Measurements from ENCODE around the gene IZUMO2. TPM values are rescaled to one million over a fixed set of nuclear protein-coding genes. Genes with fewer than 3 reads are reported as not detected.
"Not testable (repeated sequence)": the region's sequence is repeated elsewhere in the genome, so short reads cannot be mapped to it uniquely, and the experiment has no call there.

IZUMO2 gene
- total RNA-seq, 1 donor from 2014 or later: not detected

- H3K4me1 Mint-ChIP-seq (ENCODE audit: low read depth); intact Hi-C loops (cut with micrococcal nuclease); H3K9me3 Mint-ChIP-seq; H3K36me3 Mint-ChIP-seq (ENCODE audit: low read depth); H3K27me3 Mint-ChIP-seq (ENCODE audit: insufficient read depth); H3K4me3 Mint-ChIP-seq; DNase-seq (ENCODE audit: low spot score); H3K27ac Mint-ChIP-seq: not testable (repeated sequence)
Observed at GRCh38 chr19:50141921-50142320, 21.2 kb downstream of the IZUMO2 start.

- DNase-seq (ENCODE audit: low spot score); H3K4me3 Mint-ChIP-seq; H3K36me3 Mint-ChIP-seq (ENCODE audit: low read depth); intact Hi-C loops (cut with micrococcal nuclease); H3K9me3 Mint-ChIP-seq; H3K27ac Mint-ChIP-seq; H3K27me3 Mint-ChIP-seq (ENCODE audit: insufficient read depth); H3K4me1 Mint-ChIP-seq (ENCODE audit: low read depth): not testable (repeated sequence)
Observed at GRCh38 chr19:50140118-50140845, 22.8 kb downstream of the IZUMO2 start.

- H3K27me3 Mint-ChIP-seq (ENCODE audit: insufficient read depth); intact Hi-C loops (cut with micrococcal nuclease); H3K9me3 Mint-ChIP-seq; H3K27ac Mint-ChIP-seq; H3K36me3 Mint-ChIP-seq (ENCODE audit: low read depth); DNase-seq (ENCODE audit: low spot score); H3K4me1 Mint-ChIP-seq (ENCODE audit: low read depth); H3K4me3 Mint-ChIP-seq: not testable (repeated sequence)
Observed at GRCh38 chr19:50136603-50137365, 26.3 kb downstream of the IZUMO2 start.

- intact Hi-C loops (cut with micrococcal nuclease); H3K27me3 Mint-ChIP-seq (ENCODE audit: insufficient read depth); H3K4me3 Mint-ChIP-seq; DNase-seq (ENCODE audit: low spot score); H3K27ac Mint-ChIP-seq; H3K9me3 Mint-ChIP-seq; H3K4me1 Mint-ChIP-seq (ENCODE audit: low read depth); H3K36me3 Mint-ChIP-seq (ENCODE audit: low read depth): not testable (repeated sequence)
Observed at GRCh38 chr19:50135856-50136602, 27.1 kb downstream of the IZUMO2 start.

GRCh38 chr19:50134777-50135719 lies 28.0 kb downstream of the IZUMO2 start:
- H3K9me3 Mint-ChIP-seq; H3K4me1 Mint-ChIP-seq (ENCODE audit: low read depth); H3K36me3 Mint-ChIP-seq (ENCODE audit: low read depth); DNase-seq (ENCODE audit: low spot score); H3K27me3 Mint-ChIP-seq (ENCODE audit: insufficient read depth); H3K27ac Mint-ChIP-seq; H3K4me3 Mint-ChIP-seq; intact Hi-C loops (cut with micrococcal nuclease): not testable (repeated sequence)

GRCh38 chr19:50133518-50134492 lies 29.3 kb downstream of the IZUMO2 start:
- H3K36me3 Mint-ChIP-seq (ENCODE audit: low read depth); DNase-seq (ENCODE audit: low spot score); H3K27ac Mint-ChIP-seq; H3K4me1 Mint-ChIP-seq (ENCODE audit: low read depth); H3K27me3 Mint-ChIP-seq (ENCODE audit: insufficient read depth); H3K4me3 Mint-ChIP-seq; H3K9me3 Mint-ChIP-seq; intact Hi-C loops (cut with micrococcal nuclease): not testable (repeated sequence)

- H3K9me3 Mint-ChIP-seq; H3K4me3 Mint-ChIP-seq; intact Hi-C loops (cut with micrococcal nuclease); H3K4me1 Mint-ChIP-seq (ENCODE audit: low read depth); H3K27me3 Mint-ChIP-seq (ENCODE audit: insufficient read depth); H3K27ac Mint-ChIP-seq; H3K36me3 Mint-ChIP-seq (ENCODE audit: low read depth); DNase-seq (ENCODE audit: low spot score): not testable (repeated sequence)
Observed at GRCh38 chr19:50104012-50104411, 59.1 kb downstream of the IZUMO2 start.

GRCh38 chr19:50103405-50103804 lies 59.7 kb downstream of the IZUMO2 start:
- H3K9me3 Mint-ChIP-seq; H3K36me3 Mint-ChIP-seq (ENCODE audit: low read depth); DNase-seq (ENCODE audit: low spot score); H3K4me3 Mint-ChIP-seq; intact Hi-C loops (cut with micrococcal nuclease); H3K4me1 Mint-ChIP-seq (ENCODE audit: low read depth); H3K27me3 Mint-ChIP-seq (ENCODE audit: insufficient read depth); H3K27ac Mint-ChIP-seq: not testable (repeated sequence)

Other genes starting within 250 kb of the IZUMO2 start
- gene ATF5, start 234.1 kb downstream of the IZUMO2 start, total RNA-seq: 50.7 and 52.0 TPM in 2 replicates
- 231 and 238 TPM in 2 replicates for gene NUP62, start 233.8 kb downstream of the IZUMO2 start, total RNA-seq
- gene SIGLEC11, start 202.1 kb downstream of the IZUMO2 start, total RNA-seq: not detected in 2 replicates
- gene VRK3, start 137.9 kb downstream of the IZUMO2 start, total RNA-seq: 66.7 and 69.4 TPM in 2 replicates
- gene ZNF473, start 137.3 kb downstream of the IZUMO2 start, total RNA-seq: 10.1 and 11.8 TPM in 2 replicates
- not detected in 2 replicates for gene MYH14, start 40.3 kb upstream of the IZUMO2 start, total RNA-seq
- 23.7 and 24.0 TPM in 2 replicates for gene KCNC3, start 166.1 kb upstream of the IZUMO2 start, total RNA-seq
- 15.8 and 16.4 TPM in 2 replicates for gene NAPSA, start 202.4 kb upstream of the IZUMO2 start, total RNA-seq
- gene NR1H2, start 213.2 kb upstream of the IZUMO2 start, total RNA-seq: 84.3 and 84.8 TPM in 2 replicates
- 171 and 178 TPM in 2 replicates for gene POLD1, start 221.1 kb upstream of the IZUMO2 start, total RNA-seq